A172 (cell line): ENCODE data around the gene TBC1D2B. TPM values are rescaled to one million over a fixed set of nuclear protein-coding genes. Genes with fewer than 3 reads are reported as not detected.

Source experiments
- DNase-seq: peaks from one replicate; pipeline ENCODE4 v3.0.0-alpha.2; 2015; ENCODE audit warnings: low spot score
- total RNA-seq: library from RNA; depleted of rRNA; stranded (reverse); fragments of >200 nt; shearing (Covaris generic); gene quantifications from 2 replicates; pipeline ENCODE4 v1.2.3, GENCODE V29; 2014; rRNA removed

TBC1D2B gene
- total RNA-seq, 1 experiment from 2014 or later, result 14.5 TPM

DNA sequence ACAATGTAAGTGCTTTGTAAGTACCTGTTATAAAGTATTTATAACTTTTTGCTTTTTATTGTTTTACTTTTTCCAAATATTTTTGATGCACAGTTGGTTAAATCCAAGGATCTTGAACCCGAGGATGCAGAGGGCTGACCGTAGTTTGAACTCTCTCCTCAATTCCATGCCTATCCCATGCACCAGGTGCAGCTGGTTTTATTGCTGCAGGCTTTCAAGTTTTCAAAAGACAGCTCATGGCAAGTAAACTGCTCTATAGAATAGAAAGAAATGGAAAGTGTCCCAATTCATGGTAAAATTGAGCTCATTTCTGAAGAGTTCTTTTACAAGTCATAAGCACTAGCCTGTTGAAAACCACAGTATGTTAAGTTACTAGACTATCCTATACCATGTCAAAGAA lies 131.9 kb downstream of the TBC1D2B start:
- no peak for DNase-seq

Other genes starting within 250 kb of the TBC1D2B start
- gene SH2D7, start 14.8 kb upstream of the TBC1D2B start, total RNA-seq, result not detected in 2 replicates
- gene CIB2, start 53.7 kb upstream of the TBC1D2B start, total RNA-seq, result 10.7 and 14.4 TPM in 2 replicates
- gene IDH3A, start 71.7 kb upstream of the TBC1D2B start, total RNA-seq, result 66.2 and 71.5 TPM in 2 replicates
- gene ACSBG1, start 156.9 kb upstream of the TBC1D2B start, total RNA-seq, result not detected in 2 replicates
- gene DNAJA4, start 186.9 kb upstream of the TBC1D2B start, total RNA-seq, result not detected in 2 replicates
- 71.9 and 86.4 TPM in 2 replicates for gene SKIC8, start 221.9 kb upstream of the TBC1D2B start, total RNA-seq